ENCODE data around the gene ORC1. TPM values are rescaled to one million over a fixed set of nuclear protein-coding genes. Genes with fewer than 3 reads are reported as not detected.
A peak's percentile ranks its signal among the peaks of the same experiment; 100 is the strongest.

ORC1 gene
- total and polyA plus RNA-seq, 2 experiments from 2014 or later, result 15.1 to 55.0 TPM

DNA sequence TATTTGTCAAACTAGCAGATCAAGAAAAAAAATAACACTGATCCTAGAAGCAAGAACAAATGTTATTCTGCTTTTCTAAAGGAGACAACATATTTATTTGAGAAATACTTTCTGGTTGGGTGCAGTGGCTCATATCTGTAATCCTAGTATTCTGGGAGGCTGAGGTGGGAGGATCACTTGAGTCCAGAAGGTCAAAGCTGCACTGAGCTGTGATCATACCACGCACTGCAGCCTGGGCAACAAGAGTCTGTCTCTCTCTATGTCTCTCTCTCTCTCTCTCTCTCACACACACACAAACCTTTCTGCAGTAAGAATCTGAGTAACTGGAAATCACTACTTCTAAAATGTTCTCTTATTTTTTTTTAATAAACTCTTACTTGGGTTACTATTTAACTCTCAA, 31.4 kb upstream of the ORC1 start:
- Histone ChIP-seq H3K4me2 (no peak overlapping the region), H3F3A (replicated peaks; ENCODE audit: low read depth) (no peaks in the 10 kb centered on the region), H3K4me1 (ENCODE audit: insufficient read depth) (peaks cover 9% of the 10 kb centered on the region), H3K79me2 (replicated peaks; ENCODE audit: insufficient read depth) (no peaks in the 10 kb centered on the region), H3K9me2 (ENCODE audit: insufficient read depth) (no peaks in the 10 kb centered on the region), H3K27me3 (ENCODE audit: insufficient read depth) (no peaks in the 10 kb centered on the region), H3K36me3 (ENCODE audit: insufficient read depth) (peaks cover 8% of the 10 kb centered on the region; the same call in 1 of the 2 replicates), H3K4me3 (no peak overlapping the region), H4K20me1 (replicated peaks; ENCODE audit: insufficient read depth) (no peaks in the 10 kb centered on the region), H3K27ac (ENCODE audit: low read depth) (peak overlapping the region; percentile 57; the same call in 1 of the 2 replicates), H2AFZ (no peak overlapping the region)
- peaks cover 22% of the 10 kb centered on the region for H3K36me3 Mint-ChIP-seq (ENCODE audit: low read depth)
- DNase-seq (ENCODE audit: low spot score), result no peak
- H3K4me1 Mint-ChIP-seq, result peaks cover 12% of the 10 kb centered on the region; the same call in 2 of the 3 replicates
- ATAC-seq, result no peak
- no peaks in the 10 kb centered on the region for H3K9me3 Mint-ChIP-seq
- peaks cover 3% of the 10 kb centered on the region for H3K27me3 Mint-ChIP-seq (ENCODE audit: insufficient read depth, low read depth, poor library complexity)
- TF ChIP-seq, protein P1, sequence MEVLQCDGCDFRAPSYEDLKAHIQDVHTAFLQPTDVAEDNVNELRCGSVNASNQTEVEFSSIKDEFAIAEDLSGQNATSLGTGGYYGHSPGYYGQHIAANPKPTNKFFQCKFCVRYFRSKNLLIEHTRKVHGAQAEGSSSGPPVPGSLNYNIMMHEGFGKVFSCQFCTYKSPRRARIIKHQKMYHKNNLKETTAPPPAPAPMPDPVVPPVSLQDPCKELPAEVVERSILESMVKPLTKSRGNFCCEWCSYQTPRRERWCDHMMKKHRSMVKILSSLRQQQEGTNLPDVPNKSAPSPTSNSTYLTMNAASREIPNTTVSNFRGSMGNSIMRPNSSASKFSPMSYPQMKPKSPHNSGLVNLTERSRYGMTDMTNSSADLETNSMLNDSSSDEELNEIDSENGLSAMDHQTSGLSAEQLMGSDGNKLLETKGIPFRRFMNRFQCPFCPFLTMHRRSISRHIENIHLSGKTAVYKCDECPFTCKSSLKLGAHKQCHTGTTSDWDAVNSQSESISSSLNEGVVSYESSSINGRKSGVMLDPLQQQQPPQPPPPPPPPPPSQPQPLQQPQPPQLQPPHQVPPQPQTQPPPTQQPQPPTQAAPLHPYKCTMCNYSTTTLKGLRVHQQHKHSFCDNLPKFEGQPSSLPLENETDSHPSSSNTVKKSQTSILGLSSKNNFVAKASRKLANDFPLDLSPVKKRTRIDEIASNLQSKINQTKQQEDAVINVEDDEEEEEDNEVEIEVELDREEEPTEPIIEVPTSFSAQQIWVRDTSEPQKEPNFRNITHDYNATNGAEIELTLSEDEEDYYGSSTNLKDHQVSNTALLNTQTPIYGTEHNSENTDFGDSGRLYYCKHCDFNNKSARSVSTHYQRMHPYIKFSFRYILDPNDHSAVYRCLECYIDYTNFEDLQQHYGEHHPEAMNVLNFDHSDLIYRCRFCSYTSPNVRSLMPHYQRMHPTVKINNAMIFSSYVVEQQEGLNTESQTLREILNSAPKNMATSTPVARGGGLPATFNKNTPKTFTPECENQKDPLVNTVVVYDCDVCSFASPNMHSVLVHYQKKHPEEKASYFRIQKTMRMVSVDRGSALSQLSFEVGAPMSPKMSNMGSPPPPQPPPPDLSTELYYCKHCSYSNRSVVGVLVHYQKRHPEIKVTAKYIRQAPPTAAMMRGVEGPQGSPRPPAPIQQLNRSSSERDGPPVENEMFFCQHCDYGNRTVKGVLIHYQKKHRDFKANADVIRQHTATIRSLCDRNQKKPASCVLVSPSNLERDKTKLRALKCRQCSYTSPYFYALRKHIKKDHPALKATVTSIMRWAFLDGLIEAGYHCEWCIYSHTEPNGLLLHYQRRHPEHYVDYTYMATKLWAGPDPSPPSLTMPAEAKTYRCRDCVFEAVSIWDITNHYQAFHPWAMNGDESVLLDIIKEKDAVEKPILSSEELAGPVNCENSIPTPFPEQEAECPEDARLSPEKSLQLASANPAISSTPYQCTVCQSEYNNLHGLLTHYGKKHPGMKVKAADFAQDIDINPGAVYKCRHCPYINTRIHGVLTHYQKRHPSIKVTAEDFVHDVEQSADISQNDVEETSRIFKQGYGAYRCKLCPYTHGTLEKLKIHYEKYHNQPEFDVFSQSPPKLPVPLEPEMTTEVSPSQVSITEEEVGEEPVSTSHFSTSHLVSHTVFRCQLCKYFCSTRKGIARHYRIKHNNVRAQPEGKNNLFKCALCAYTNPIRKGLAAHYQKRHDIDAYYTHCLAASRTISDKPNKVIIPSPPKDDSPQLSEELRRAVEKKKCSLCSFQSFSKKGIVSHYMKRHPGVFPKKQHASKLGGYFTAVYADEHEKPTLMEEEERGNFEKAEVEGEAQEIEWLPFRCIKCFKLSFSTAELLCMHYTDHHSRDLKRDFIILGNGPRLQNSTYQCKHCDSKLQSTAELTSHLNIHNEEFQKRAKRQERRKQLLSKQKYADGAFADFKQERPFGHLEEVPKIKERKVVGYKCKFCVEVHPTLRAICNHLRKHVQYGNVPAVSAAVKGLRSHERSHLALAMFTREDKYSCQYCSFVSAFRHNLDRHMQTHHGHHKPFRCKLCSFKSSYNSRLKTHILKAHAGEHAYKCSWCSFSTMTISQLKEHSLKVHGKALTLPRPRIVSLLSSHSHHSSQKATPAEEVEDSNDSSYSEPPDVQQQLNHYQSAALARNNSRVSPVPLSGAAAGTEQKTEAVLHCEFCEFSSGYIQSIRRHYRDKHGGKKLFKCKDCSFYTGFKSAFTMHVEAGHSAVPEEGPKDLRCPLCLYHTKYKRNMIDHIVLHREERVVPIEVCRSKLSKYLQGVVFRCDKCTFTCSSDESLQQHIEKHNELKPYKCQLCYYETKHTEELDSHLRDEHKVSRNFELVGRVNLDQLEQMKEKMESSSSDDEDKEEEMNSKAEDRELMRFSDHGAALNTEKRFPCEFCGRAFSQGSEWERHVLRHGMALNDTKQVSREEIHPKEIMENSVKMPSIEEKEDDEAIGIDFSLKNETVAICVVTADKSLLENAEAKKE (CRISPR knock-in tag; IDR thresholded peaks at IDR 0.05), result no peak
- TF ChIP-seq, protein P2, sequence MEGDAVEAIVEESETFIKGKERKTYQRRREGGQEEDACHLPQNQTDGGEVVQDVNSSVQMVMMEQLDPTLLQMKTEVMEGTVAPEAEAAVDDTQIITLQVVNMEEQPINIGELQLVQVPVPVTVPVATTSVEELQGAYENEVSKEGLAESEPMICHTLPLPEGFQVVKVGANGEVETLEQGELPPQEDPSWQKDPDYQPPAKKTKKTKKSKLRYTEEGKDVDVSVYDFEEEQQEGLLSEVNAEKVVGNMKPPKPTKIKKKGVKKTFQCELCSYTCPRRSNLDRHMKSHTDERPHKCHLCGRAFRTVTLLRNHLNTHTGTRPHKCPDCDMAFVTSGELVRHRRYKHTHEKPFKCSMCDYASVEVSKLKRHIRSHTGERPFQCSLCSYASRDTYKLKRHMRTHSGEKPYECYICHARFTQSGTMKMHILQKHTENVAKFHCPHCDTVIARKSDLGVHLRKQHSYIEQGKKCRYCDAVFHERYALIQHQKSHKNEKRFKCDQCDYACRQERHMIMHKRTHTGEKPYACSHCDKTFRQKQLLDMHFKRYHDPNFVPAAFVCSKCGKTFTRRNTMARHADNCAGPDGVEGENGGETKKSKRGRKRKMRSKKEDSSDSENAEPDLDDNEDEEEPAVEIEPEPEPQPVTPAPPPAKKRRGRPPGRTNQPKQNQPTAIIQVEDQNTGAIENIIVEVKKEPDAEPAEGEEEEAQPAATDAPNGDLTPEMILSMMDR (conservative IDR thresholded peaks at IDR 0.05; ENCODE audit: low read depth in 2 of 2), result no peak
- no peak for TF ChIP-seq POLR2AphosphoS5 (IDR thresholded peaks at IDR 0.05; ENCODE audit: low read depth)
- no peak for TF ChIP-seq ZNF331 (CRISPR knock-in tag; IDR thresholded peaks at IDR 0.05; ENCODE audit: low read depth)
- TF ChIP-seq, protein P3, sequence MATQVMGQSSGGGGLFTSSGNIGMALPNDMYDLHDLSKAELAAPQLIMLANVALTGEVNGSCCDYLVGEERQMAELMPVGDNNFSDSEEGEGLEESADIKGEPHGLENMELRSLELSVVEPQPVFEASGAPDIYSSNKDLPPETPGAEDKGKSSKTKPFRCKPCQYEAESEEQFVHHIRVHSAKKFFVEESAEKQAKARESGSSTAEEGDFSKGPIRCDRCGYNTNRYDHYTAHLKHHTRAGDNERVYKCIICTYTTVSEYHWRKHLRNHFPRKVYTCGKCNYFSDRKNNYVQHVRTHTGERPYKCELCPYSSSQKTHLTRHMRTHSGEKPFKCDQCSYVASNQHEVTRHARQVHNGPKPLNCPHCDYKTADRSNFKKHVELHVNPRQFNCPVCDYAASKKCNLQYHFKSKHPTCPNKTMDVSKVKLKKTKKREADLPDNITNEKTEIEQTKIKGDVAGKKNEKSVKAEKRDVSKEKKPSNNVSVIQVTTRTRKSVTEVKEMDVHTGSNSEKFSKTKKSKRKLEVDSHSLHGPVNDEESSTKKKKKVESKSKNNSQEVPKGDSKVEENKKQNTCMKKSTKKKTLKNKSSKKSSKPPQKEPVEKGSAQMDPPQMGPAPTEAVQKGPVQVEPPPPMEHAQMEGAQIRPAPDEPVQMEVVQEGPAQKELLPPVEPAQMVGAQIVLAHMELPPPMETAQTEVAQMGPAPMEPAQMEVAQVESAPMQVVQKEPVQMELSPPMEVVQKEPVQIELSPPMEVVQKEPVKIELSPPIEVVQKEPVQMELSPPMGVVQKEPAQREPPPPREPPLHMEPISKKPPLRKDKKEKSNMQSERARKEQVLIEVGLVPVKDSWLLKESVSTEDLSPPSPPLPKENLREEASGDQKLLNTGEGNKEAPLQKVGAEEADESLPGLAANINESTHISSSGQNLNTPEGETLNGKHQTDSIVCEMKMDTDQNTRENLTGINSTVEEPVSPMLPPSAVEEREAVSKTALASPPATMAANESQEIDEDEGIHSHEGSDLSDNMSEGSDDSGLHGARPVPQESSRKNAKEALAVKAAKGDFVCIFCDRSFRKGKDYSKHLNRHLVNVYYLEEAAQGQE (IDR thresholded peaks at IDR 0.05; ENCODE audit: unreplicated experiment), result no peak
- no peak for TF ChIP-seq ZNF114 (CRISPR knock-in tag; IDR thresholded peaks at IDR 0.05)
- no peak for TF ChIP-seq CREB1 (CRISPR knock-in tag; IDR thresholded peaks at IDR 0.05; ENCODE audit: low read depth)
- H3K27ac Mint-ChIP-seq, result no peak overlapping the region
- no peak overlapping the region for H3K4me3 Mint-ChIP-seq

All from GM23338 (cell line).